Endothelial cell of umbilical vein (primary cell): Measurements from ENCODE around the gene C2orf15. TPM values are rescaled to one million over a fixed set of nuclear protein-coding genes. Genes with fewer than 3 reads are reported as not detected.

Experiments
- BruUV-seq: library from RNA; stranded (reverse); fragments of 400-500 nt; replicated peaks from 2 replicates; lab custom pipeline; 2021; lab: Mats Ljungman, UMichigan
- CTCF ChIA-PET: fragments of 300-600, 350-600 bp; sonication (Branson Sonifier 250); formaldehyde crosslinking; loops from one replicate; lab custom pipeline; 2021; ENCODE audit warnings: antibody characterized with exemption, inconsistent platforms; lab: Charles Lee
- POLR2A ChIA-PET: fragments of 300-600, 350-600 bp; sonication (Branson Sonifier 250); formaldehyde crosslinking; loops from one replicate; lab custom pipeline; 2021; ENCODE audit warnings: antibody characterized with exemption, inconsistent platforms; lab: Charles Lee
- DNase-seq: peaks from one replicate; pipeline ENCODE4 v3.0.0-alpha.2; 2011; ENCODE audit warnings: low read depth, low spot score
- FAIRE-seq: peaks from 2 replicates; lab custom pipeline; 2011; peaks lifted over from hg19 to GRCh38; lab: Jason Lieb, UNC
- H2AFZ ChIP-seq: 2 replicates; pipeline ENCODE4 v1.6.0; 2012; ENCODE audit warnings: low read depth, low read length, control low read depth, inconsistent platforms
- H3K27ac ChIP-seq: 2 replicates; pipeline ENCODE4 v1.5.1; 2011; ENCODE audit warnings: low read depth, mild to moderate bottlenecking, control low read depth, low read length, moderate library complexity; ENCODE audit not compliant: insufficient read depth
- H3K27me3 ChIP-seq, 2 experiments: 2 replicates each; pipeline versions ENCODE4 v1.6.0 to v1.6.1; 2011; ENCODE audit warnings: low read length in 2 of 2, mixed read lengths in 1 of 2; ENCODE audit not compliant: control insufficient read depth in 2 of 2, insufficient read depth in 2 of 2
- H3K36me3 ChIP-seq, 2 experiments: 2 replicates in 1 of 2; 3 replicates in 1 of 2; pipeline ENCODE4 v1.5.1; 2011; ENCODE audit warnings: low read length in 2 of 2, mild to moderate bottlenecking in 1 of 2, moderate library complexity in 1 of 2; ENCODE audit not compliant: control insufficient read depth in 2 of 2, insufficient read depth in 2 of 2; ENCODE audit errors: extremely low read depth in 1 of 2
- H3K4me1 ChIP-seq: 3 replicates; pipeline ENCODE4 v1.5.1; 2011; ENCODE audit warnings: mild to moderate bottlenecking, low read length; ENCODE audit not compliant: control insufficient read depth, insufficient read depth; ENCODE audit errors: extremely low read depth
- H3K4me2 ChIP-seq: 2 replicates; pipeline ENCODE4 v1.6.1; 2011; ENCODE audit warnings: low read length, control low read depth, mixed read lengths; ENCODE audit not compliant: insufficient read depth
- H3K4me3 ChIP-seq, 3 experiments: fragments of 200-600 bp in 1 of 3; sonication (generic), shearing (Covaris generic) in 1 of 3; replicated peaks in 1 of 3; 2 replicates each; pipeline ENCODE4 v1.5.1; 2011 to 2016; ENCODE audit warnings: control low read depth in 3 of 3, low read length in 3 of 3, mild to moderate bottlenecking in 2 of 3, inconsistent platforms in 1 of 3, low read depth in 1 of 3, moderate library complexity in 1 of 3; ENCODE audit not compliant: insufficient read depth in 1 of 3
- H3K79me2 ChIP-seq: 2 replicates; pipeline ENCODE4 v1.6.0; 2012; ENCODE audit warnings: low read length, inconsistent platforms; ENCODE audit not compliant: control insufficient read depth, insufficient read depth
- H3K9ac ChIP-seq: replicated peaks from 2 replicates; pipeline ENCODE3; 2011; ENCODE audit warnings: low read length, control low read depth; ENCODE audit not compliant: insufficient read depth; ENCODE audit errors: extremely low read depth
- H3K9me1 ChIP-seq: replicated peaks from 3 replicates; pipeline ENCODE4 v1.6.0; 2011; ENCODE audit warnings: mild to moderate bottlenecking, low read length; ENCODE audit not compliant: control insufficient read depth, insufficient read depth; ENCODE audit errors: extremely low read depth
- H3K9me3 ChIP-seq: replicated peaks from 2 replicates; pipeline ENCODE4 v1.5.1; 2012; ENCODE audit warnings: low read length, inconsistent platforms; ENCODE audit not compliant: control insufficient read depth, insufficient read depth
- H4K20me1 ChIP-seq: replicated peaks from 2 replicates; pipeline ENCODE3; 2011; ENCODE audit warnings: mild to moderate bottlenecking, low read length; ENCODE audit not compliant: control insufficient read depth, insufficient read depth; ENCODE audit errors: extremely low read depth
- CTCF ChIP-seq, 2 donors: IDR thresholded peaks; 1 replicate in 1 of 2; 2 replicates in 1 of 2; pipeline ENCODE4 v1.5.1; 2011; ENCODE audit warnings: low read length in 2 of 2, mild to moderate bottlenecking in 2 of 2, moderate library complexity in 2 of 2, control low read depth in 1 of 2, inconsistent platforms in 1 of 2, low read depth in 1 of 2; ENCODE audit not compliant: insufficient read depth in 1 of 2; ENCODE audit errors: extremely low read depth in 1 of 2
- EZH2 ChIP-seq: IDR thresholded peaks from 2 replicates; pipeline ENCODE4 v1.6.1; 2012; ENCODE audit warnings: borderline replicate concordance, low read depth, mild to moderate bottlenecking, moderate library complexity, low read length, inconsistent platforms; ENCODE audit not compliant: severe bottlenecking
- FOS ChIP-seq: IDR thresholded peaks from 2 replicates; pipeline ENCODE4 v1.6.1; 2011; ENCODE audit warnings: mild to moderate bottlenecking, low read length, moderate library complexity, borderline replicate concordance; ENCODE audit not compliant: insufficient read depth
- GATA2 ChIP-seq: IDR thresholded peaks from 2 replicates; pipeline ENCODE4 v1.7.0; 2011; ENCODE audit warnings: low read depth, mild to moderate bottlenecking, moderate library complexity, mixed read lengths, low read length; ENCODE audit not compliant: insufficient read length, insufficient read depth
- JUN ChIP-seq: IDR thresholded peaks from 2 replicates; pipeline ENCODE4 v1.6.1; 2011; ENCODE audit warnings: borderline replicate concordance, low read depth; ENCODE audit not compliant: insufficient read length, insufficient read depth
- MAX ChIP-seq: IDR thresholded peaks from 2 replicates; pipeline ENCODE4 v1.6.1; 2011; ENCODE audit not compliant: insufficient read depth, insufficient read length
- MYC ChIP-seq: IDR thresholded peaks from one replicate; pipeline ENCODE4 v1.6.1; 2011; ENCODE audit warnings: mild to moderate bottlenecking, low read depth, low read length
- POLR2A ChIP-seq: IDR thresholded peaks from 2 replicates; pipeline ENCODE4 v1.6.1; 2012; ENCODE audit warnings: low read depth, mild to moderate bottlenecking, control low read depth, low read length
- POLR2AphosphoS5 ChIP-seq: IDR thresholded peaks from 2 replicates; pipeline ENCODE4 v1.6.1; 2012; ENCODE audit warnings: low read depth, mild to moderate bottlenecking, control low read depth, low read length, moderate library complexity; ENCODE audit not compliant: insufficient read depth
- dilution Hi-C: fragments of 300-500 bp; cut with MboI; formaldehyde crosslinking; loops from one replicate; pipeline ENCODE4 v1.15.0; 2019; ENCODE audit warnings: low sequenced_read_pairs; ENCODE audit not compliant: extremely low pct_ligation_motif_present
- intact Hi-C: fragments of 100-400 bp; cut with micrococcal nuclease; formaldehyde crosslinking; loops from one replicate; pipeline ENCODE4 v1.10.0; 2022
- polyA plus RNA-seq, 4 experiments: library from polyadenylated mRNA; depleted of rRNA in 3 of 4; stranded (reverse) in 3 of 4; unstranded in 1 of 4; fragments of >200 nt; gene quantifications; 2 replicates each; pipeline versions ENCODE4 v1.2.1 to v1.2.3, GENCODE V29; 2011 to 2012; ENCODE audit warnings: missing spikeins in 1 of 4
- total RNA-seq: library from RNA; stranded (reverse); gene quantifications from 2 replicates; pipeline ENCODE4 v1.2.3, GENCODE V29; 2021

The C2orf15 gene
- total and polyA plus RNA-seq, 2 donors (not counting 3 experiments of a cell fraction or from before 2014, with no cell fraction given) = not detected

GRCh38 chr2:99140056-99140859 is 1.2 kb upstream of the C2orf15 start:
- Histone ChIP-seq H3K9ac (peak overlapping the region; percentile 38), H3K27me3 (peaks cover 19 to 31% of the 10 kb centered on the region in 2 experiments), H4K20me1 (no peaks in the 10 kb centered on the region), H3K4me3 (peak overlapping the region; percentile 66 to 79 (median 68)), H3K4me1 (peaks cover 7% of the 10 kb centered on the region), H3K9me3 (no peaks in the 10 kb centered on the region), H3K79me2 (no peaks in the 10 kb centered on the region), H3K36me3 (no peaks in the 10 kb centered on the region), H2AFZ (peak overlapping the region; percentile 99), H3K4me2 (peak overlapping the region; percentile 95), H3K9me1 (no peaks in the 10 kb centered on the region), H3K27ac (no peak overlapping the region)
- intact Hi-C loops (no loop called here), dilution Hi-C loops (no loop called here)
- ChIA-PET CTCF (interaction anchor here (1.0 to 1.5 kb wide), 4 partner anchors 10 to 491 kb away, joined by 3 to 4 read pairs (median 3); no protein-coding TSS in a partner anchor), POLR2A (interaction anchor here (1.2 kb wide), 1 partner anchor 40 kb away, joined by 3 read pairs; the partner anchor contains the start of genes MITD1 and MRPL30)
- no TSS peak for BruUV-seq
- FAIRE-seq (no peak), DNase-seq (peak; percentile 10)
- TF ChIP-seq GATA2 (no peak), EZH2 (no peak), JUN (no peak), POLR2AphosphoS5 (no peak), MAX (no peak), POLR2A (no peak), CTCF (IDR thresholded peaks at IDR 0.05; ENCODE audit: extremely low read depth in 1 of 2, insufficient read depth in 1 of 2, low read depth in 1 of 2, low read length in 2 of 2) (no peak), MYC (no peak), FOS (no peak)
